Ovary (tissue), 9 donors: ENCODE measurements around the gene VAV3. TPM values are rescaled to one million over a fixed set of nuclear protein-coding genes. Genes with fewer than 3 reads are reported as not detected.
"Not testable (repeated sequence)": the region's sequence is repeated elsewhere in the genome, so short reads cannot be mapped to it uniquely, and the experiment has no call there.

Experiments
- DNase-seq, 5 donors: peaks; one replicate each; pipeline ENCODE4 v3.0.0-alpha.2; 2019 to 2020
- H3K27ac ChIP-seq, 2 donors: fragments of 200-600 bp; one replicate each; pipeline versions ENCODE4 v1.5.1 to v1.8.0; 2019 to 2022
- H3K27me3 ChIP-seq: fragments of 200-600 bp; one replicate; pipeline ENCODE4 v1.8.0; 2022
- H3K36me3 ChIP-seq: fragments of 200-600 bp; sonication (generic); one replicate; pipeline ENCODE4 v1.5.1; 2019
- H3K4me1 ChIP-seq: one replicate; pipeline ENCODE4 v1.8.1; 2013; ENCODE audit warnings: mild to moderate bottlenecking, moderate library complexity; ENCODE audit not compliant: insufficient read depth
- H3K4me3 ChIP-seq: fragments of 200-600 bp; sonication (generic); one replicate; pipeline ENCODE4 v1.5.1; 2017
- H3K9me3 ChIP-seq, 2 donors: fragments of 200-600 bp in 1 of 2; sonication (generic) in 1 of 2; one replicate each; pipeline versions ENCODE4 v1.5.1 to v1.8.1; 2013 to 2019; ENCODE audit warnings: mild to moderate bottlenecking in 1 of 2, moderate library complexity in 1 of 2
- EP300 ChIP-seq: sonication (generic); formaldehyde crosslinking; IDR thresholded peaks from one replicate; pipeline ENCODE4 v1.6.1; 2017; ENCODE audit warnings: antibody characterized with exemption
- POLR2A ChIP-seq: fragments of 450-650 bp; IDR thresholded peaks from one replicate; pipeline ENCODE4 v1.6.1; 2017; ENCODE audit warnings: antibody characterized with exemption, mild to moderate bottlenecking, moderate library complexity
- WGBS, 3 donors: extraction: QIAGEN DNeasy Blood & Tissue Kit in 1 of 3; methylation state at CpG; one replicate each; pipeline versions ENCODE4 v1.1.5 to v1.1.7; 2013 to 2017; 5-methylcytosine and 5-hydroxymethylcytosine counted together
- intact Hi-C, 4 donors: fragments of 100-400 bp; cut with DNase I; formaldehyde crosslinking; loops; one replicate each; pipeline versions ENCODE4 v1.11.0 to v1.15.1; 2022 to 2023
- polyA plus RNA-seq, 2 donors: library from polyadenylated mRNA; stranded (reverse); fragments of 200-250 nt in 1 of 2; fragments of 350-450 nt in 1 of 2; fragmentation: Illumina TruSeq in 1 of 2; extraction: RNeasy Lipid Tissue Mini Kit (QIAGEN cat#74804) in 1 of 2; gene quantifications; one replicate each; pipeline ENCODE4 v1.2.3, GENCODE V29; 2013 to 2014
- total RNA-seq, 7 donors: library from RNA; depleted of rRNA in 2 of 7; stranded (reverse); fragments of >200 nt in 2 of 7; fragmentation: NEBNext Ultra II Directional in 3 of 7; extraction: Animal tissue kit (Norgen Biotek cat#: 25700) in 3 of 7; gene quantifications; one replicate each; pipeline versions ENCODE4 v1.1.0 to v1.2.4, GENCODE V29; 2016 to 2023
- TF ChIP-seq, protein P1 (sequence below), 3 donors: fragments of 450-650 bp in 2 of 3; fragments of 200-600 bp in 1 of 3; IDR thresholded peaks; one replicate each; pipeline versions ENCODE4 v1.5.1 to v1.8.0; 2016 to 2022; ENCODE audit warnings: antibody characterized with exemption in 3 of 3, mild to moderate bottlenecking in 1 of 3
- donor health status: DM: no; HTN: no; CAD: no; lungs with moderate emphysema.
- donor health status: DM: no; HTN: no; CAD: no.
- donor health status: Bipolar disorder and iron deficiency.
- donor health status: DM: yes; HTN: yes; CAD: no.
- donor health status: DM: no; HTN: no; CAD: no.
- donor health status: DM: yes; HTN: yes; CAD: no.

Gene VAV3
- total and polyA plus RNA-seq, 9 donors = 0.78 to 7.4 (median 1.5) TPM

DNA sequence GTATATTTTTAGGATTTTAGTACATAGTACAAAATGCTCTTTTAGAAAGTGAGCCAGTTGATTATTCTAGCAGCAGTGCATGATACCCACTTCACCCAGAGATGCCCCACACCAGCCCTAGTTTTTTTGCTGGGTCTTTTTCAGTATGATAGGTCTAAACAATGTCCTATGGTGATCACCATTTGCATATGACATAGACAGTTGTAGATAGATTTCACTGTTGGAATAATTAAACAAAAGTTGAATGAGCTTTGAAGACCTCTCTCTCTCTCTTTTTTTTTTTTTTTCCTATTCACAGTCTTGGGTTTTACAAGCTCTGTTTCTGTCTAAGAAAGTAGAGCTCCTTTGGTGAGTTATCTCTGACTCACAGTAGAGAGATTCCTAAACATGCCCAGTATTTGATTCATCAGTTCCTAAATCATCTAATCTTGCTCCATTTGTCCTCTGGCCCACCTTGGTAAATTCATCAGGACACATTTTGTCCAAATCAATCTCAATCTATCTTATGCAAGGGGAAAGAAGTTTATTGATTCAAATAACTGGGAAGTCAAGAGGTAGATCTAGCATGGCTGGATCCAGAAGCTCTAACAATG, 44.7 kb upstream of the VAV3 start:
- DNase-seq = no peak
- H3K4me1 ChIP-seq = no peaks in the 10 kb centered on the region
- no peaks in the 10 kb centered on the region for H3K36me3 ChIP-seq
- intact Hi-C loops = no loop called here
- no peaks in the 10 kb centered on the region for H3K27me3 ChIP-seq
- no peaks in the 10 kb centered on the region for H3K9me3 ChIP-seq
- TF ChIP-seq, protein P1, sequence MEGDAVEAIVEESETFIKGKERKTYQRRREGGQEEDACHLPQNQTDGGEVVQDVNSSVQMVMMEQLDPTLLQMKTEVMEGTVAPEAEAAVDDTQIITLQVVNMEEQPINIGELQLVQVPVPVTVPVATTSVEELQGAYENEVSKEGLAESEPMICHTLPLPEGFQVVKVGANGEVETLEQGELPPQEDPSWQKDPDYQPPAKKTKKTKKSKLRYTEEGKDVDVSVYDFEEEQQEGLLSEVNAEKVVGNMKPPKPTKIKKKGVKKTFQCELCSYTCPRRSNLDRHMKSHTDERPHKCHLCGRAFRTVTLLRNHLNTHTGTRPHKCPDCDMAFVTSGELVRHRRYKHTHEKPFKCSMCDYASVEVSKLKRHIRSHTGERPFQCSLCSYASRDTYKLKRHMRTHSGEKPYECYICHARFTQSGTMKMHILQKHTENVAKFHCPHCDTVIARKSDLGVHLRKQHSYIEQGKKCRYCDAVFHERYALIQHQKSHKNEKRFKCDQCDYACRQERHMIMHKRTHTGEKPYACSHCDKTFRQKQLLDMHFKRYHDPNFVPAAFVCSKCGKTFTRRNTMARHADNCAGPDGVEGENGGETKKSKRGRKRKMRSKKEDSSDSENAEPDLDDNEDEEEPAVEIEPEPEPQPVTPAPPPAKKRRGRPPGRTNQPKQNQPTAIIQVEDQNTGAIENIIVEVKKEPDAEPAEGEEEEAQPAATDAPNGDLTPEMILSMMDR (IDR thresholded peaks at IDR 0.05) = no peak
- TF ChIP-seq EP300 (no peak), POLR2A (no peak)
- no peak overlapping the region for H3K4me3 ChIP-seq
- H3K27ac ChIP-seq = no peak overlapping the region

DNA sequence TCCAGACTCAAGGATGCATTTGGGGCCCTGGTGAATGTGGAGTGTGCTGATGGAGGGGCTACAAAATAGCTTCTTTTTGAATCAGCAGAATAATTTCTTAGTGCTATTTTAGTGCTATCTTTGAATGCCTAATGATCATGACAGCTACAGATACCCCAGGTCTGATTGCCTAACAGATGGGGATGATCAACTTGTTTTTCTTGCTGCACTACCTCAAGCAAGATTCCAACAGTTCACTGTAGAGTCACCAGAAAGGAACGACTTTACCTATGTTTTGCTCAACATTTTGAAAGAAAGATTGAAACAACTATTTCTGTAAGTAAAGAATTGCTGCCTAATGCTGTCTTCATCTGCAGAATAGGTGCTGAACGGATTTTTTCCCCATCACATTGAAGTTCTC, 42.6 kb upstream of the VAV3 start:
- no peak overlapping the region for H3K4me3 ChIP-seq
- no peaks in the 10 kb centered on the region for H3K9me3 ChIP-seq
- TF ChIP-seq POLR2A (no peak), EP300 (no peak)
- TF ChIP-seq, protein P1 (IDR thresholded peaks at IDR 0.05) = no peak
- intact Hi-C loops = no loop called here
- 61 to 75% (median 65%) methylated on average over 2 of the region's 2 CpGs for WGBS, 3 donors
- no peak overlapping the region for H3K27ac ChIP-seq
- H3K4me1 ChIP-seq = no peaks in the 10 kb centered on the region
- H3K36me3 ChIP-seq = no peaks in the 10 kb centered on the region
- no peaks in the 10 kb centered on the region for H3K27me3 ChIP-seq
- no peak for DNase-seq

DNA sequence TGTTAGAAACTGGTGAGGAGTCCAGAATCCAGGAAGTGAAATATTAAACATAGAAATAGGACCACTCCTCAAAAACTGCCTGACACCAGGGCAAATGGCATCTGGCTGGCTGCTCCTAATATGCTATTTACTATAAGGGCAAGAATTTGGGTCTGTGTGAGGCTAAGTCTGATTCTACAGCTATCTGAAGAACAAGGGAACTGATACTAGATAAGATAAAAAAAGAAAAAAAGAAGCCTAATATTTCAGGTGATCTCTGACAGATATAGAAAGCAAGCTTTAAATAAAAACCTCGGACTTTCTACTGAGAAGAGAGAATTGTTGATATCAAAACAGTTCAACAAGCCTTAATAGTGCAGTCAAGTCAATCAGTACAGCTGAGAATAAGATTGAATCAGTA, 42.1 kb upstream of the VAV3 start:
- H3K36me3 ChIP-seq = no peaks in the 10 kb centered on the region
- no peaks in the 10 kb centered on the region for H3K27me3 ChIP-seq
- TF ChIP-seq EP300 (no peak), POLR2A (no peak)
- TF ChIP-seq, protein P1 (IDR thresholded peaks at IDR 0.05) = no peak
- DNase-seq = no peak
- intact Hi-C loops = no loop called here
- 68 to 75% (median 74%) methylated on average over 1 of the region's 1 CpG for WGBS, 3 donors
- H3K9me3 ChIP-seq = no peaks in the 10 kb centered on the region
- no peak overlapping the region for H3K27ac ChIP-seq
- H3K4me3 ChIP-seq = no peak overlapping the region
- no peaks in the 10 kb centered on the region for H3K4me1 ChIP-seq

DNA sequence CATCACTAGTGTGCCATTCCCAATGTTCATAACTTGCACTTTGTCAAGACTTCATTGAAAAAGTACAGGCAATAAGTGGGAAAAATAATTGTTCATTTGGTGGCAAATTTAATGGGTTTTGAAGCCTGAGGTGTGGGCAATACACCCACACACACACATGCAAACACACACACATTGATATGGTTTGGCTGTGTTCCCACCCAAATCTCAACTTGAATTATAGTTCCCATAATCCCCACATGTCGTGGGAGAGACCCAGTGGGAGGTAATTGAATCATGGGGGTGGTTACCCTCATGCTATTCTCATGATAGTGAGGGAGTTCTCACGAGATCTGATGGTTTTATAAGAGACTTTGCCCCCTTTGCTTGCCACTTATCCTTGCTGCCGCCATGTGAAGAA, 39.9 kb upstream of the VAV3 start:
- H3K4me1 ChIP-seq, H3K36me3 ChIP-seq, H3K27me3 ChIP-seq, intact Hi-C loops, H3K27ac ChIP-seq, H3K4me3 ChIP-seq, DNase-seq, H3K9me3 ChIP-seq: not testable (repeated sequence)
- WGBS, 3 donors = 52 to 63% (median 53%) methylated on average over 3 of the region's 3 CpGs

DNA sequence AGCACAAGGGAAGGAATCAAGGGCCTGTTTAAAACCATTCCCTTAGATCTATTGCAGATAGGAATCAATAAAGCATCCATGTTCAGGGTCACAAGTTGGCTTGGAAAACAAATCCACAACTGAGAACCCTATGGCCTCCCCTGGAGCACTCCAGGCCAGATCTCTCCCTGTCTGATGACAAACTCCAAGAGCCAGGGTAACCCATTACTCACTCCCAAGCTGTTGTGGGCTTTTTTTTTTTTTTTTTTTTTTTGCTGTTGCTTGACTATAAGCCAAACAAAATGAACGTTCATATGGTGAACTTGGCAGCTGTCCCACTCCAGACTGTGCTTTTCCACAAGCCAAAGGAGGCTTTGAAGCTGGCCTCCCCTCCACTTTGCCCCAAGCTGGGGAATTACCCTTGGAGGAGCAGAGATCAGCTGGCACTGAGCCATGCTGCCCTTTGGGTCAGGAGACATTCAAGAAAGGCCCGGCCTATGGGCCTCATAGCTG, 35.7 kb upstream of the VAV3 start:
- Histone ChIP-seq H3K4me1 (no peaks in the 10 kb centered on the region), H3K9me3 (no peaks in the 10 kb centered on the region), H3K27ac (no peak overlapping the region), H3K27me3 (no peaks in the 10 kb centered on the region), H3K36me3 (no peaks in the 10 kb centered on the region), H3K4me3 (no peak overlapping the region)
- peak in 3 of 5 donors; percentile 10 to 26 (median 15) for DNase-seq
- TF ChIP-seq EP300 (no peak), POLR2A (no peak)
- TF ChIP-seq, protein P1 (IDR thresholded peaks at IDR 0.05) = no peak
- intact Hi-C loops = no loop called here
- 2 to 7% (median 4%) methylated on average over 2 of the region's 2 CpGs for WGBS, 3 donors
